Dermis microvascular lymphatic vessel endothelial cell (primary cell): ENCODE results near the gene EPB41L4B. TPM values are rescaled to one million over a fixed set of nuclear protein-coding genes. Genes with fewer than 3 reads are reported as not detected.

Experiments
- DNase-seq, 2 donors: peaks; one replicate each; pipeline versions ENCODE4 v3.0.0 to v3.0.0-alpha.2; 2010; ENCODE audit warnings: low read depth in 2 of 2
- total RNA-seq: library from RNA; depleted of rRNA; stranded (reverse); fragments of >200 nt; gene quantifications from 2 replicates; pipeline ENCODE4 v1.2.1, GENCODE V29; 2014

The EPB41L4B gene
- total RNA-seq, 1 donor from 2014 or later: 0.39 TPM

DNA sequence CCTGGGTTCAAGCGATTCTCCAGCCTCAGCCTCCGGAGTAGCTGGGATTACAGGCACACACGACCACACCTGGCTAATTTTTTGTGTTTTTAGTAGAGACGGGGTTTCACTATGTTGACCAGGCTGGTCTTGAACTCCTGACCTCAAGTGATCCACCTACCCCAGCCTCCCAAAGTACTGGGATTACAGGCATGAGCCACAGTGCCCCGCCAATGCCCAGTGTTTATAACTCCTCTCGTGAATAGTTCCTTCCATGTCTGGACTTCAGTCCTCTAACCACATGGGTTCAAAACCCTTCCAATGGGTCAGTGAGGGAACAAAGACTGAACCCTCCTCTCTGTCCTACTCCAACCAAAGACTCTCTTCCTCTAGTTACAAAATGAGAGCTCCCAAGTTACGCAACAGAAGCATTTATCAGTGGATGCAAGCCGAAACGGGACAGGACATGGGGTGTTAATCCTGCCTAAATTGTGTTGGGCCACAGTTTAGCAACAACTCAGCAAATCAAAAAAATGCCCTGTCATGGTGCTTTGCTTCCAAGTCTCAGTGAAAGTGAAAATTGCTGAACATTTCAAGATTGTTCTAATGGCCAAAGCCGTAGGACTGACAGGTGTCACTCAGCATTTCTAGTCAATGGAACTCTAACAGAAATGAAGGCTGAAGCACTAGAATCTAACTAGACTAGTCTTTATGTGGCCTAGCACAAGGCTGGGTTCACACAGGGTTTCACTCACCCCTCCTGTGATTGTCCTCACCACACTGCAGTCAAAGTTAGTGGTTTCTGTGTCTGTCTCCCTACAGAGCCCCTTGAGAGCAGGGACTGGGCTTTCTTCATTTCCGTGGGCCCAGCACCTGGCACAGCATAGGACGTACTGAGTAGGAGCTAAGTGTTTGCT lies 197.9 kb downstream of the EPB41L4B start:
- DNase-seq: no peak

Other genes with a start within 250 kb of the EPB41L4B start
- 49.2 and 68.5 TPM in 2 replicates for gene TMEM245, start 201.1 kb downstream of the EPB41L4B start, total RNA-seq
- under 0.01 TPM in 2 replicates for gene FRRS1L, start 153.8 kb downstream of the EPB41L4B start, total RNA-seq
- gene PTPN3, start 177.2 kb upstream of the EPB41L4B start, total RNA-seq: 2.1 and 5.3 TPM in 2 replicates